OCI-LY7 (cell line): Measurements from ENCODE around the gene CNPY2.
"Not testable (repeated sequence)": the region's sequence is repeated elsewhere in the genome, so short reads cannot be mapped to it uniquely, and the experiment has no call there.

Experiments
- CTCF ChIP-seq: fragments of 200-600 bp; sonication (generic); conservative IDR thresholded peaks from 2 replicates; pipeline ENCODE4 v1.5.1; 2014; ENCODE audit warnings: mild to moderate bottlenecking, antibody characterized with exemption, low read length, moderate library complexity, mixed read lengths
- EZH2phosphoT487 ChIP-seq: fragments of 200-600 bp; sonication (generic); IDR thresholded peaks from 2 replicates; pipeline ENCODE4 v1.6.1; 2018; ENCODE audit warnings: low read depth, borderline replicate concordance, mild to moderate bottlenecking, mixed run types, antibody characterized with exemption, low read length, moderate library complexity, mixed read lengths

- TF ChIP-seq CTCF, EZH2phosphoT487: not testable (repeated sequence)
These were observed 31.5 kb upstream of the CNPY2 start for GRCh38 chr12:56347255-56347654.
